Activated CD4-positive, alpha-beta T cell treated with anti-CD3 and anti-CD28 coated beads, Interleukin-2, Interleukin-4, amounts not matched to agents 100 ng/mL and 50 ng/mL, durations not matched to agents 16 hours and 8 hours (primary cell): ENCODE data around the gene HOXC11.

Experiments
- DNase-seq: peaks from one replicate; pipeline ENCODE4 v3.0.0-alpha.2; 2020; ENCODE audit warnings: low spot score

Gene HOXC11

GRCh38 chr12:53973236-53974042, 513 bp downstream of the HOXC11 start:
- no peak for DNase-seq

- no peak for DNase-seq
Observed at GRCh38 chr12:53974084-53975063, 1.4 kb downstream of the HOXC11 start, which contains the start of gene HOTAIR. Gene HOTAIR, minus strand, starts transcription at chr12:53974954.

- no peak for DNase-seq
Observed at GRCh38 chr12:53975064-53975471, 2.1 kb downstream of the HOXC11 start.

- no peak for DNase-seq
Observed at GRCh38 chr12:53975479-53976152, 2.7 kb downstream of the HOXC11 start.

GRCh38 chr12:53976172-53976822, 3.4 kb downstream of the HOXC11 start:
- DNase-seq = no peak

- DNase-seq = no peak
Observed at GRCh38 chr12:53976823-53977595, 4.1 kb downstream of the HOXC11 start.

- DNase-seq = no peak
Observed at GRCh38 chr12:53977596-53978445, 4.9 kb downstream of the HOXC11 start.

GRCh38 chr12:53978477-53979356, 5.8 kb downstream of the HOXC11 start:
- DNase-seq = no peak

GRCh38 chr12:53980104-53980801, 7.3 kb downstream of the HOXC11 start:
- no peak for DNase-seq

- DNase-seq = no peak
Observed at GRCh38 chr12:53980802-53981496, 8.0 kb downstream of the HOXC11 start.

GRCh38 chr12:53981634-53982565, 9.0 kb downstream of the HOXC11 start:
- DNase-seq = no peak

- no peak for DNase-seq
Observed at GRCh38 chr12:53982648-53983567, 10.0 kb downstream of the HOXC11 start.

- no peak for DNase-seq
Observed at GRCh38 chr12:53983568-53983949, 10.6 kb downstream of the HOXC11 start.

- no peak for DNase-seq
Observed at GRCh38 chr12:53983950-53984572, 11.1 kb downstream of the HOXC11 start.
